Endodermal cell (in vitro differentiated cells): Measurements from ENCODE around the gene RGS9. TPM values are rescaled to one million over a fixed set of nuclear protein-coding genes. Genes with fewer than 3 reads are reported as not detected.

Experiments
- DNase-seq: peaks from one replicate; pipeline ENCODE4 v3.0.0-alpha.2; 2017
- H3K27ac ChIP-seq: 2 replicates; pipeline ENCODE4 v1.5.1; 2013; ENCODE audit warnings: mild to moderate bottlenecking, low read depth, low read length, moderate library complexity
- H3K27me3 ChIP-seq: 2 replicates; pipeline ENCODE4 v1.6.1; 2013; ENCODE audit warnings: mild to moderate bottlenecking, low read length, moderate library complexity; ENCODE audit not compliant: insufficient read depth, control insufficient read depth, poor library complexity, severe bottlenecking
- H3K36me3 ChIP-seq: 2 replicates; pipeline ENCODE4 v1.7.0; 2013; ENCODE audit warnings: mild to moderate bottlenecking, low read length, moderate library complexity; ENCODE audit not compliant: control insufficient read depth, insufficient read depth
- H3K4me1 ChIP-seq: one replicate; pipeline ENCODE4 v1.7.0; 2013; ENCODE audit warnings: low read length; ENCODE audit not compliant: control insufficient read depth, insufficient read depth
- H3K4me3 ChIP-seq: 2 replicates; pipeline ENCODE4 v1.5.1; 2013; ENCODE audit warnings: mild to moderate bottlenecking, low read length, moderate library complexity
- H3K9ac ChIP-seq: 2 replicates; pipeline ENCODE4 v1.6.1; 2013; ENCODE audit warnings: mild to moderate bottlenecking, low read length, moderate library complexity; ENCODE audit not compliant: poor library complexity, severe bottlenecking; ENCODE audit errors: extremely low read depth
- H3K9me3 ChIP-seq: 2 replicates; pipeline ENCODE4 v1.6.1; 2013; ENCODE audit warnings: mild to moderate bottlenecking, low read length, moderate library complexity; ENCODE audit not compliant: control insufficient read depth
- H3K27ac Mint-ChIP-seq: 2 replicates; pipeline ENCODE4 v1.8.0; 2020; ENCODE audit warnings: mixed read lengths
- H3K27me3 Mint-ChIP-seq: 2 replicates; pipeline ENCODE4 v1.8.0; 2021; ENCODE audit warnings: mild to moderate bottlenecking, mixed read lengths; ENCODE audit not compliant: insufficient read depth
- H3K36me3 Mint-ChIP-seq: 2 replicates; pipeline ENCODE4 v1.8.0; 2020; ENCODE audit warnings: low read depth, mixed read lengths
- H3K4me1 Mint-ChIP-seq: 2 replicates; pipeline ENCODE4 v1.8.0; 2020; ENCODE audit warnings: mixed read lengths
- H3K4me3 Mint-ChIP-seq: 2 replicates; pipeline ENCODE4 v1.8.0; 2020; ENCODE audit warnings: mild to moderate bottlenecking, moderate library complexity, mixed read lengths
- H3K9me3 Mint-ChIP-seq: 2 replicates; pipeline ENCODE4 v1.8.0; 2020; ENCODE audit warnings: mild to moderate bottlenecking, mixed read lengths
- CTCF ChIP-seq: fragments of 200-600 bp; sonication (generic); conservative IDR thresholded peaks from 2 replicates; pipeline ENCODE4 v1.5.0; 2021; ENCODE audit warnings: antibody characterized with exemption, mild to moderate bottlenecking
- WGBS, 2 experiments: methylation state at CpG; one replicate each; pipeline versions ENCODE4 v1.1.5 to v1.1.7; 2013; ENCODE audit warnings: missing lambda C conversion rate in 2 of 2, mixed read lengths in 1 of 2; ENCODE audit not compliant: insufficient coverage in 1 of 2, insufficient read length in 1 of 2; 5-methylcytosine and 5-hydroxymethylcytosine counted together
- total RNA-seq, 2 donors: library from RNA; stranded (reverse); fragmentation: NEBNext Ultra II Directional in 1 of 2; extraction: Animal tissue kit (Norgen Biotek cat#: 25700) in 1 of 2; gene quantifications; 2 replicates in 1 of 2; 3 replicates in 1 of 2; pipeline ENCODE4 v1.2.1, GENCODE V29; 2021

The RGS9 gene
- total RNA-seq, 2 donors from 2014 or later, result 11.1 to 14.7 TPM

GRCh38 chr17:65174974-65175373 lies 37.8 kb downstream of the RGS9 start:
- no peaks in the 10 kb centered on the region for H3K36me3 Mint-ChIP-seq
- H3K9me3 Mint-ChIP-seq, result no peaks in the 10 kb centered on the region
- WGBS, 2 experiments, result 83 to 88% methylated on average over 2 of the region's 2 CpGs

GRCh38 chr17:65175952-65176351 lies 38.8 kb downstream of the RGS9 start:
- no peaks in the 10 kb centered on the region for H3K9me3 Mint-ChIP-seq
- no peaks in the 10 kb centered on the region for H3K4me1 ChIP-seq
- no peaks in the 10 kb centered on the region for H3K36me3 ChIP-seq
- H3K9ac ChIP-seq, result no peak overlapping the region
- H3K4me3 Mint-ChIP-seq, result no peak overlapping the region
- H3K9me3 ChIP-seq, result no peaks in the 10 kb centered on the region
- no peak overlapping the region for H3K27ac Mint-ChIP-seq
- no peak overlapping the region for H3K27ac ChIP-seq
- H3K4me1 Mint-ChIP-seq, result peaks cover 8% of the 10 kb centered on the region
- H3K27me3 Mint-ChIP-seq, result no peaks in the 10 kb centered on the region
- no peak for DNase-seq
- no peaks in the 10 kb centered on the region for H3K27me3 ChIP-seq
- TF ChIP-seq CTCF, result no peak
- no peak overlapping the region for H3K4me3 ChIP-seq
- no peaks in the 10 kb centered on the region for H3K36me3 Mint-ChIP-seq

More at GRCh38 chr17:65174974-65175373, 37.8 kb downstream of the RGS9 start:
- Histone ChIP-seq H3K9me3 (no peaks in the 10 kb centered on the region), H3K36me3 (no peaks in the 10 kb centered on the region), H3K9ac (no peak overlapping the region), H3K4me1 (no peaks in the 10 kb centered on the region), H3K4me3 (no peak overlapping the region), H3K27me3 (no peaks in the 10 kb centered on the region), H3K27ac (no peak overlapping the region)
- no peak for TF ChIP-seq CTCF
- Mint-ChIP-seq H3K4me1 (peaks cover 8% of the 10 kb centered on the region), H3K27ac (no peak overlapping the region), H3K4me3 (no peak overlapping the region), H3K27me3 (no peaks in the 10 kb centered on the region)
- DNase-seq, result no peak

- Histone ChIP-seq H3K36me3 (no peaks in the 10 kb centered on the region), H3K27me3 (no peaks in the 10 kb centered on the region), H3K4me3 (no peak overlapping the region), H3K9ac (no peak overlapping the region), H3K9me3 (no peaks in the 10 kb centered on the region), H3K4me1 (no peaks in the 10 kb centered on the region), H3K27ac (no peak overlapping the region)
- no peak for DNase-seq
- 81 to 88% methylated on average over 4 to 5 of the region's 5 CpGs for WGBS, 2 experiments
- no peaks in the 10 kb centered on the region for H3K36me3 Mint-ChIP-seq
- H3K4me1 Mint-ChIP-seq, result peaks cover 8% of the 10 kb centered on the region
- H3K27ac Mint-ChIP-seq, result no peak overlapping the region
- H3K27me3 Mint-ChIP-seq, result no peaks in the 10 kb centered on the region
- no peak for TF ChIP-seq CTCF
- no peak overlapping the region for H3K4me3 Mint-ChIP-seq
- H3K9me3 Mint-ChIP-seq, result no peaks in the 10 kb centered on the region
These were observed 39.7 kb downstream of the RGS9 start for GRCh38 chr17:65176646-65177409.
